ENCODE data around the gene NKIRAS2.

- TF ChIP-seq CTCF (conservative IDR thresholded peaks at IDR 0.05 in 1 of 2, IDR thresholded peaks at IDR 0.05 in 1 of 2; ENCODE audit: low read depth in 1 of 2, low read length in 2 of 2): no peak
- TF ChIP-seq EZH2 (IDR thresholded peaks at IDR 0.05; ENCODE audit: low read length, missing control alignments): no peak
These were observed 19.3 kb upstream of the NKIRAS2 start for GRCh38 chr17:42000413-42001133.
